ENCODE results near the gene NEK3. TPM values are rescaled to one million over a fixed set of nuclear protein-coding genes. Genes with fewer than 3 reads are reported as not detected.

Gene NEK3
- total RNA-seq, 1 donor from 2014 or later: 14.8 TPM

DNA sequence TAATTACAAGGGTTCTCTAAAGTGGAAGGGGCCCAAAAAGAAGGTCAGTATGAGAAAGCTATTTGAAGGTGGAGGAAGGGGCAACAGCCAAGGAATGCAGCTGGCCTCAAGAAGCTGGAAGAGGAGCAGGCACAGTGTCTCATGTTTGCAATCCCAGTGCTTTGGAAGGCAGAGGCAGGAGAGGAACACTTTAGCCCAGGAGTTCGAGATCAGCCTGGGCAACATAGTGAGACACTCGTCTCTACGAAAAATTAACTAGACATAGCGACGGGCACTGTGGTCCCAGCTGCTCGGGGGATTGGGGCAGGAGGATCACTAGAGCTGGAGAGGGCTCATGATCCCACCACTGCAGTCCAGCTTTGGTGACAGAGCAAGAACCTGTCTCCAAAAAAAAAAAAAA, 656 bp upstream of the NEK3 start:
- no peaks in the 10 kb centered on the region for H3K27me3 Mint-ChIP-seq (ENCODE audit: low read depth)
- H3K9me3 Mint-ChIP-seq (ENCODE audit: low read depth): no peaks in the 10 kb centered on the region
- H3K27ac Mint-ChIP-seq (ENCODE audit: unreplicated experiment): peak overlapping the region; percentile 74
- TF ChIP-seq, protein P1, sequence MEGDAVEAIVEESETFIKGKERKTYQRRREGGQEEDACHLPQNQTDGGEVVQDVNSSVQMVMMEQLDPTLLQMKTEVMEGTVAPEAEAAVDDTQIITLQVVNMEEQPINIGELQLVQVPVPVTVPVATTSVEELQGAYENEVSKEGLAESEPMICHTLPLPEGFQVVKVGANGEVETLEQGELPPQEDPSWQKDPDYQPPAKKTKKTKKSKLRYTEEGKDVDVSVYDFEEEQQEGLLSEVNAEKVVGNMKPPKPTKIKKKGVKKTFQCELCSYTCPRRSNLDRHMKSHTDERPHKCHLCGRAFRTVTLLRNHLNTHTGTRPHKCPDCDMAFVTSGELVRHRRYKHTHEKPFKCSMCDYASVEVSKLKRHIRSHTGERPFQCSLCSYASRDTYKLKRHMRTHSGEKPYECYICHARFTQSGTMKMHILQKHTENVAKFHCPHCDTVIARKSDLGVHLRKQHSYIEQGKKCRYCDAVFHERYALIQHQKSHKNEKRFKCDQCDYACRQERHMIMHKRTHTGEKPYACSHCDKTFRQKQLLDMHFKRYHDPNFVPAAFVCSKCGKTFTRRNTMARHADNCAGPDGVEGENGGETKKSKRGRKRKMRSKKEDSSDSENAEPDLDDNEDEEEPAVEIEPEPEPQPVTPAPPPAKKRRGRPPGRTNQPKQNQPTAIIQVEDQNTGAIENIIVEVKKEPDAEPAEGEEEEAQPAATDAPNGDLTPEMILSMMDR (IDR thresholded peaks at IDR 0.05): no peak
- no peaks in the 10 kb centered on the region for H3K36me3 Mint-ChIP-seq (ENCODE audit: low read depth)
- DNase-seq (ENCODE audit: low spot score): no peak
- peak overlapping the region; percentile 84 for H3K4me3 Mint-ChIP-seq (ENCODE audit: unreplicated experiment)
- H3K4me1 Mint-ChIP-seq (ENCODE audit: low read depth): peaks cover 46% of the 10 kb centered on the region

DNA sequence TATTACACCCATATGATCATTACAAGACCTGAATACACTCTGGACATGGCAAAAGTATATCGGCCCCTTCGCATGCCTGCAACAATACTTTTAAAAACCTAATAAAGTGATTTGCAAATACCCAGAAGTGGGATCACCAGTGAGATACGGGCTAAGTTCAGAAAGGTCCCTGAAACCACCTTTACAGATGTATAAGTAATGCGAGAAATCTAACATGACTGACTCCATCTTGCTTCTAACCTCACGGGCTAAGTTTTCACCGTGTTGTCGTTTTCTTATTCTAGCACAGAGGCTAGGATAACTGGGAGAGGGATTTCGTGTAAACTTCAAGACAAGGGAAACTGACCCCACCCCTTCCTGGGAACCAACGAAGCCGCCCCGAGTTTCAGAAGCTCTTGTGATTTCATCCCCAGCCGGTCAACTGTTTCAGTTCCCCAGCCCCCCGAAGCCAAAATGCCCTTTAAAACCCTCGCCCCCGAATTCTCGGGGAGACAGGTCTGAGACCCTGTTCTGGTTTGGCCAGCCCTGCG, 703 bp downstream of the NEK3 start:
- DNase-seq (ENCODE audit: low spot score): no peak
- Mint-ChIP-seq H3K9me3 (ENCODE audit: low read depth) (no peaks in the 10 kb centered on the region), H3K27ac (ENCODE audit: unreplicated experiment) (peak overlapping the region; percentile 93), H3K27me3 (ENCODE audit: low read depth) (no peaks in the 10 kb centered on the region), H3K4me1 (ENCODE audit: low read depth) (peaks cover 43% of the 10 kb centered on the region), H3K36me3 (ENCODE audit: low read depth) (no peaks in the 10 kb centered on the region), H3K4me3 (ENCODE audit: unreplicated experiment) (peak overlapping the region; percentile 84)
- TF ChIP-seq, protein P1 (IDR thresholded peaks at IDR 0.05): no peak

DNA sequence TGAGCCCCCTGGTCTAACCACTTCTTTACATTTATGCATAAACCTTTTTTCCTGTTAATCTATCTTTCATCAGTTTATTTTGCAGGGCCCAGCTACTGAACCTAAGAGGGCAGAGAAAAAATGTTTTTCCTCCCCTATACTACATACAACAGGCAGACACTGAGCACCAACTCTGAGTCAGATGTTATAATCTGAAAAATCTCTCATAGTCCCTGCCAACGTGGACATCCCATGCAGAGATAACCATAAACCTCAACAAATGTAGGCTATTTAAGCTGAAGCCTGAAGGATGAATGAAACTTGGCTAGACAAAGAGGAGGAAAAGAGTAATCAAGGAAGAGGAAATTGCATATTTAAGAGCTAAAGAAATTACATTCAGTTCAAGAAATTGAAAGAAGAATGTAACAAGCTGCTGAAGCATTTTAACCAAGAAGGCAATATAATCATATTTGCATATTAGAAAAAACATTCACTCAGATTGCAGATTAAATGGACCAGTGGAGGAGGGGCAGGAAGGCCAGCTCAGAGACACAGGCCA, 2.6 kb downstream of the NEK3 start:
- H3K4me1 Mint-ChIP-seq (ENCODE audit: low read depth): peaks cover 27% of the 10 kb centered on the region
- TF ChIP-seq, protein P1 (IDR thresholded peaks at IDR 0.05): no peak
- H3K27me3 Mint-ChIP-seq (ENCODE audit: low read depth): no peaks in the 10 kb centered on the region
- DNase-seq (ENCODE audit: low spot score): no peak
- H3K27ac Mint-ChIP-seq (ENCODE audit: unreplicated experiment): no peak overlapping the region
- H3K9me3 Mint-ChIP-seq (ENCODE audit: low read depth): no peaks in the 10 kb centered on the region
- H3K4me3 Mint-ChIP-seq (ENCODE audit: unreplicated experiment): no peak overlapping the region
- no peaks in the 10 kb centered on the region for H3K36me3 Mint-ChIP-seq (ENCODE audit: low read depth)

DNA sequence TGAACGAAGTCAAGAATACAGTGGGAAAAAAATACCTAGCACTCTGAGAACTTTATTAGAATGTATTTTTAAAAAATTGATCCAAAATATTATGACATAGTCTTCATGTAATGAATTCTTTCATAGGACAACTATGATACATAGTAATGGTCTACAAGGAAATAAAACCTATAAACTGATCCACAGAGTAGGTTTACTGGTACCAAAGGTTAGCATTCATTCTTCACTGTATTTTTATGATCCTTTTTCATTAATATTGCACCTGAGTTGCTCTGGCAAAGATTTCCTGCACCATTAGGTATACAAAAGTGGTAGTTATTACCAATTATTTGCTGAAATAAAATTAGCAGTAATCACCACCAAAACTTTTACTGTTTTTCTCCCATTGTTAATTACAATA, 4.2 kb downstream of the NEK3 start:
- Mint-ChIP-seq H3K9me3 (ENCODE audit: low read depth) (no peaks in the 10 kb centered on the region), H3K27ac (ENCODE audit: unreplicated experiment) (no peak overlapping the region), H3K36me3 (ENCODE audit: low read depth) (peaks cover 11% of the 10 kb centered on the region)

DNA sequence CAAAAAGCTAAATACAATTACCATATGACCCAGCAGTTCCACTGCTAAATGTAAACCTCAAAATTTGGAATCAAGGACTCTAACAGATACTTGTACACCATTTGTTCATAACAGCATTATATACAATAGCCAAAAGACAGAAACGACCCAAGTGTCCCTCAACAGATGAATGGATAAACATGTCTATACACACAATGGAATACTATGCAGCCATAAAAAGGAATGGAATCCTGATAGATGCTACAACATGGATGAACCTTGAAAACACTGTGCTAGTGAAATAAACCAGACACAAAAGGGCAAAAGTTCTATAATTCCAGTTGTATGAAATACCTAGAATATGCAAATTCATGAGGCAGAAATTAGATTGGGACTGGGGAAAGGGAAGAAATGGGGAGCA, 12.2 kb downstream of the NEK3 start:
- Mint-ChIP-seq H3K4me1 (ENCODE audit: low read depth) (no peaks in the 10 kb centered on the region), H3K27me3 (ENCODE audit: low read depth) (no peaks in the 10 kb centered on the region), H3K36me3 (ENCODE audit: low read depth) (peaks cover 31% of the 10 kb centered on the region), H3K27ac (ENCODE audit: unreplicated experiment) (no peak overlapping the region), H3K9me3 (ENCODE audit: low read depth) (peaks cover 2% of the 10 kb centered on the region), H3K4me3 (ENCODE audit: unreplicated experiment) (no peak overlapping the region)
- DNase-seq (ENCODE audit: low spot score): no peak
- TF ChIP-seq, protein P1 (IDR thresholded peaks at IDR 0.05): no peak

More for the DNA sequence above, 4.2 kb downstream of the NEK3 start:
- no peak for DNase-seq (ENCODE audit: low spot score)
- Mint-ChIP-seq H3K4me1 (ENCODE audit: low read depth) (peaks cover 26% of the 10 kb centered on the region), H3K4me3 (ENCODE audit: unreplicated experiment) (no peak overlapping the region), H3K27me3 (ENCODE audit: low read depth) (no peaks in the 10 kb centered on the region)
- TF ChIP-seq, protein P1 (IDR thresholded peaks at IDR 0.05): no peak
